Activated naive CD8-positive, alpha-beta T cell treated with anti-CD3 and anti-CD28 coated beads, Interleukin-2, amount 10 ng/mL, durations not matched to agents 7 days and 5 days (primary cell): ENCODE data around the gene NFS1. TPM values are rescaled to one million over a fixed set of nuclear protein-coding genes. Genes with fewer than 3 reads are reported as not detected.

Source experiments
- total RNA-seq, 2 experiments: library from RNA; stranded (reverse); gene quantifications; one replicate each; pipeline ENCODE4 v1.2.3, GENCODE V29; 2021

Gene NFS1
- total RNA-seq, 2 experiments from 2014 or later: 33.1 to 33.8 TPM

Other genes starting within 250 kb of the NFS1 start
- gene CEP250, start 243.8 kb downstream of the NFS1 start, total RNA-seq: 10 to 100 TPM; 82.9 to 84.5 TPM
- not detected for gene C20orf173, start 169.7 kb downstream of the NFS1 start, total RNA-seq
- 100 to 1,000 TPM; 123 to 125 TPM for gene ERGIC3, start 157.3 kb downstream of the NFS1 start, total RNA-seq
- gene SPAG4, start 83.5 kb downstream of the NFS1 start, total RNA-seq: 1 to 10 TPM; 3.8 to 5.7 TPM
- 100 to 1,000 TPM; 296 to 327 TPM for gene CPNE1, start 34.5 kb downstream of the NFS1 start, total RNA-seq
- 100 to 1,000 TPM; 116 to 120 TPM for gene RBM12, start 34.5 kb downstream of the NFS1 start, total RNA-seq
- gene ROMO1, start 53 bp upstream of the NFS1 start, total RNA-seq: 100 to 1,000 TPM in 1 of 2 experiments, 10 to 100 TPM in 1; 96.9 to 112 TPM
- 100 to 1,000 TPM; 478 to 499 TPM for gene RBM39, start 42.9 kb upstream of the NFS1 start, total RNA-seq
- gene PHF20, start 72.7 kb upstream of the NFS1 start, total RNA-seq: 10 to 100 TPM; 61.9 to 69.4 TPM